MM.1S (cell line): Measurements from ENCODE around the gene MRTFA.

Source experiments
- DNase-seq: peaks from one replicate; pipeline ENCODE4 v3.0.0-alpha.2; 2015
- H2AFZ ChIP-seq: fragments of 300-600 bp; sonication (generic); 2 replicates; pipeline ENCODE4 v1.6.0; 2016; ENCODE audit warnings: antibody characterized with exemption, low read length
- H3F3A ChIP-seq: fragments of 300-600 bp; sonication (generic); 2 replicates; pipeline ENCODE4 v1.6.1; 2016; ENCODE audit warnings: mild to moderate bottlenecking, antibody characterized with exemption, low read length, moderate library complexity, mixed read lengths; ENCODE audit not compliant: insufficient read depth
- H3K27ac ChIP-seq: fragments of 300-600 bp; sonication (generic); 2 replicates; pipeline ENCODE4 v1.5.1; 2016; ENCODE audit warnings: mild to moderate bottlenecking, low read length
- H3K27me3 ChIP-seq: fragments of 300-600 bp; sonication (generic); replicated peaks from 2 replicates; pipeline ENCODE4 v1.6.0; 2016; ENCODE audit warnings: low read length; ENCODE audit not compliant: insufficient read depth
- H3K36me3 ChIP-seq: fragments of 300-600 bp; sonication (generic); replicated peaks from 2 replicates; pipeline ENCODE4 v1.6.1; 2016; ENCODE audit warnings: mild to moderate bottlenecking, low read length, mixed read lengths; ENCODE audit not compliant: insufficient read depth
- H3K4me1 ChIP-seq: fragments of 300-600 bp; sonication (generic); 2 replicates; pipeline ENCODE4 v1.6.1; 2016; ENCODE audit warnings: low read length, mixed read lengths
- H3K4me2 ChIP-seq: fragments of 300-600 bp; sonication (generic); 2 replicates; pipeline ENCODE4 v1.6.0; 2016; ENCODE audit warnings: low read depth, low read length
- H3K4me3 ChIP-seq: fragments of 300-600 bp; sonication (generic); 2 replicates; pipeline ENCODE4 v1.5.1; 2016; ENCODE audit warnings: low read length, mixed read lengths
- H3K79me2 ChIP-seq: fragments of 300-600 bp; sonication (generic); 2 replicates; pipeline ENCODE4 v1.6.1; 2016; ENCODE audit warnings: mixed run types, low read length, mixed read lengths
- H3K9ac ChIP-seq: fragments of 300-600 bp; sonication (generic); 2 replicates; pipeline ENCODE4 v1.6.1; 2016; ENCODE audit warnings: low read length, mixed read lengths
- H3K9me2 ChIP-seq: fragments of 300-600 bp; sonication (generic); replicated peaks from 2 replicates; pipeline ENCODE4 v1.6.1; 2016; ENCODE audit warnings: mild to moderate bottlenecking, low read length, mixed read lengths; ENCODE audit not compliant: insufficient read depth
- H3K9me3 ChIP-seq: fragments of 300-600 bp; sonication (generic); replicated peaks from 2 replicates; pipeline ENCODE4 v1.6.1; 2016; ENCODE audit warnings: mild to moderate bottlenecking, low read length, mixed read lengths; ENCODE audit not compliant: insufficient read depth
- H4K20me1 ChIP-seq: fragments of 300-600 bp; sonication (generic); 2 replicates; pipeline ENCODE4 v1.6.1; 2016; ENCODE audit warnings: mild to moderate bottlenecking, low read length, moderate library complexity, mixed read lengths; ENCODE audit not compliant: insufficient read depth
- CTCF ChIP-seq: fragments of 300-600 bp; sonication (generic); IDR thresholded peaks from 2 replicates; pipeline ENCODE4 v1.5.1; 2016; ENCODE audit warnings: antibody characterized with exemption, low read length, mixed read lengths
- EZH2 ChIP-seq: fragments of 300-600 bp; sonication (generic); optimal IDR thresholded peaks from 2 replicates; pipeline ENCODE3; 2017; ENCODE audit warnings: low read depth, mild to moderate bottlenecking, antibody characterized with exemption, low read length, mixed read lengths
- EZH2phosphoT487 ChIP-seq: fragments of 300-600 bp; sonication (generic); IDR thresholded peaks from 2 replicates; pipeline ENCODE4 v1.6.1; 2018; ENCODE audit warnings: antibody characterized with exemption, low read length

The MRTFA gene

GRCh38 chr22:40518840-40519239 is 117.7 kb downstream of the MRTFA start:
- no peak for TF ChIP-seq EZH2phosphoT487
- H3K9ac ChIP-seq: no peak overlapping the region
- DNase-seq: no peak
- H2AFZ ChIP-seq: no peak overlapping the region
- H3K9me2 ChIP-seq: no peaks in the 10 kb centered on the region
- no peak overlapping the region for H3K27ac ChIP-seq
- 0 out of 2 replicates have a peak, but pooled peaks cover 15% of the 10 kb centered on the region for H3K79me2 ChIP-seq
- no peak overlapping the region for H3K4me2 ChIP-seq
- H3K9me3 ChIP-seq: no peaks in the 10 kb centered on the region
- no peaks in the 10 kb centered on the region for H3K27me3 ChIP-seq
- H3F3A ChIP-seq: no peaks in the 10 kb centered on the region
- H4K20me1 ChIP-seq: peaks cover 6% of the 10 kb centered on the region; the same call in 1 of the 2 replicates
- no peak overlapping the region for H3K4me3 ChIP-seq
- H3K36me3 ChIP-seq: no peaks in the 10 kb centered on the region
- peaks cover 4% of the 10 kb centered on the region for H3K4me1 ChIP-seq

GRCh38 chr22:40517631-40518030 is 118.9 kb downstream of the MRTFA start:
- Histone ChIP-seq H3K4me3 (no peak overlapping the region), H2AFZ (no peak overlapping the region), H3K27me3 (no peaks in the 10 kb centered on the region), H3K4me2 (no peak overlapping the region), H3K36me3 (no peaks in the 10 kb centered on the region), H3K9ac (no peak overlapping the region), H3F3A (no peaks in the 10 kb centered on the region), H3K27ac (no peak overlapping the region), H3K79me2 (0 out of 2 replicates have a peak, but pooled peaks cover 15% of the 10 kb centered on the region), H4K20me1 (peaks cover 6% of the 10 kb centered on the region; the same call in 1 of the 2 replicates), H3K9me2 (no peaks in the 10 kb centered on the region), H3K9me3 (no peaks in the 10 kb centered on the region), H3K4me1 (peaks cover 4% of the 10 kb centered on the region)
- no peak for DNase-seq
- TF ChIP-seq EZH2phosphoT487 (no peak), EZH2 (no peak), CTCF (no peak)

- H2AFZ ChIP-seq: no peak overlapping the region
- TF ChIP-seq CTCF: no peak
- TF ChIP-seq EZH2phosphoT487: no peak
- no peak for TF ChIP-seq EZH2
- H3K4me1 ChIP-seq: peaks cover 4% of the 10 kb centered on the region
- no peaks in the 10 kb centered on the region for H3K9me3 ChIP-seq
- no peaks in the 10 kb centered on the region for H3K27me3 ChIP-seq
- DNase-seq: no peak
- H3K79me2 ChIP-seq: 0 out of 2 replicates have a peak, but pooled peaks cover 13% of the 10 kb centered on the region
- H3K4me3 ChIP-seq: no peak overlapping the region
- no peak overlapping the region for H3K4me2 ChIP-seq
- H3K36me3 ChIP-seq: no peaks in the 10 kb centered on the region
- H3K27ac ChIP-seq: no peak overlapping the region
- no peaks in the 10 kb centered on the region for H3F3A ChIP-seq
- peaks cover 6% of the 10 kb centered on the region; the same call in 1 of the 2 replicates for H4K20me1 ChIP-seq
- H3K9ac ChIP-seq: no peak overlapping the region
- no peaks in the 10 kb centered on the region for H3K9me2 ChIP-seq
Observed at GRCh38 chr22:40516416-40516815, 120.1 kb downstream of the MRTFA start.

- H3K79me2 ChIP-seq: no peaks in the 10 kb centered on the region
- no peak overlapping the region for H3K4me3 ChIP-seq
- H3K9me2 ChIP-seq: no peaks in the 10 kb centered on the region
- H3K27ac ChIP-seq: no peak overlapping the region
- TF ChIP-seq EZH2 (no peak), EZH2phosphoT487 (no peak), CTCF (no peak)
- no peaks in the 10 kb centered on the region for H3K36me3 ChIP-seq
- no peak overlapping the region for H2AFZ ChIP-seq
- H3K9ac ChIP-seq: no peak overlapping the region
- H3K4me2 ChIP-seq: no peak overlapping the region
- H3K4me1 ChIP-seq: no peaks in the 10 kb centered on the region
- H3F3A ChIP-seq: no peaks in the 10 kb centered on the region
- H3K9me3 ChIP-seq: no peaks in the 10 kb centered on the region
- H4K20me1 ChIP-seq: no peaks in the 10 kb centered on the region
- DNase-seq: no peak
- H3K27me3 ChIP-seq: no peaks in the 10 kb centered on the region
Observed at GRCh38 chr22:40512426-40513136, 123.9 kb downstream of the MRTFA start.
